HG03565 (cell line): ENCODE measurements around the gene PEX11G.

Experiments used
- ATAC-seq: cut with Tn5 transposase; IDR thresholded peaks from one replicate; pipeline ENCODE4 v1.9.1; 2021; ENCODE audit warnings: mild to moderate bottlenecking, moderate library complexity; ENCODE audit not compliant: unreplicated experiment

Gene PEX11G

DNA sequence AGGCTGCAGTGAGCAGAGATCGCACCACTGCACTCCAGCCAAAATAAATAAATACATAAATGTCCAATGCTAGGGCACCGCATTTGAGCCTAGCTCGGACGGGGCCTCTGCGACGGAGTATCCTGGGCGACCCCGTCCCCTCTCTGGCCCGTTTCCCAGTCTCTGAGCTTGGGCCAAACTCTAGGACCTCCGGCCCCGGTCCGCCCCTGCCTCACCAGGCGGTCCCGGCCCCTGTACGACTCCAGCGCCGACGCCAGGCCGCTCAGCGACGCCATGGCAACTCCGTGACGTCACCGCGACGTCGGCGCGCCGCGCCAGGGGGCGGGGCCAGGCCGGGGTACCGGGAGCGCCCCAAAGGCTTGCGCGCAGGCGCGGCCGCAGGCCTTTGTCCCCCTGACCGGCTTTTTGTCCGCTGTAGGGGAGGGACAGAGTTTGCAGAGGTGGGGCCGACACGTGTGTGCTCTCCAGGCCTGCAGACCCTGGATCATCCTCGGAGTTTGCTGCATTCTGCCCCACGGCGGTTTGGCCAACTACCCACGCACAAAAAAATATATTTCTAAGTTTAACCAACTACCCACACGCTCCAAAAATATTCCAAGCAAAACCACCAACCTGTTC is at the start of gene PEX11G:
Gene PEX11G, minus strand, starts transcription at position 300 of the 618 bp plus-strand sequence. Its CDS starts 25 bp downstream, at position 275.
- peak; percentile 61 for ATAC-seq

- no peak for ATAC-seq
These were observed 47.3 kb upstream of the PEX11G start for GRCh38 chr19:7535998-7536695.

- peak; percentile 69 for ATAC-seq
These were observed 46.5 kb upstream of the PEX11G start, which contains the start of gene PNPLA6 for GRCh38 chr19:7535047-7535997. Gene PNPLA6, plus strand, starts transcription at chr19:7535717. Its CDS starts 72 bp downstream, at chr19:7535789.

DNA sequence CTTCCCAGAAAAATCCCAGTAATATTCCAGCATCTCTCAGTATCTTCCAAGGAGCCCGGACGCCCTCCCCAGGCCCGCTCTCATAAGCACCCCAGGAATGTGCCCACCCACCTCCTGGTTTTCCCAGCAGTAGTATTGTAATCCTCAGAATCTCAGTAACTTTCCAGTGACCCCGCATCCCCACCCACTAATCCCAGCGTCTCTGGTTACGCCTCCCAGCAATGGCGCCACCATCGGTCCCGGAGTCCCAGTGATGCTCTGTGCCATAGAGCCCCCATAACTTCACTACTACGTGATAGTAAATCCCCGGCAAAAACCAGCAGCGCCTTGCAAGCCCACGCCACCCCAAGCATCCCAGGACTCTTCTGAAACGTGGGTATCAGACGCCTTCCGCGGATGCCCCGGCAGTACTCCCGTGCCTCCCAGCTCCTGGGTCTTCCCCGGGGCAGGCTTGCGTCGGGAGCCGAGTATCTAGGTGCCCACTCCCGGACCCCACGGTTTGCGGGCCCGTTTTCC is 45.8 kb upstream of the PEX11G start:
- ATAC-seq: no peak

DNA sequence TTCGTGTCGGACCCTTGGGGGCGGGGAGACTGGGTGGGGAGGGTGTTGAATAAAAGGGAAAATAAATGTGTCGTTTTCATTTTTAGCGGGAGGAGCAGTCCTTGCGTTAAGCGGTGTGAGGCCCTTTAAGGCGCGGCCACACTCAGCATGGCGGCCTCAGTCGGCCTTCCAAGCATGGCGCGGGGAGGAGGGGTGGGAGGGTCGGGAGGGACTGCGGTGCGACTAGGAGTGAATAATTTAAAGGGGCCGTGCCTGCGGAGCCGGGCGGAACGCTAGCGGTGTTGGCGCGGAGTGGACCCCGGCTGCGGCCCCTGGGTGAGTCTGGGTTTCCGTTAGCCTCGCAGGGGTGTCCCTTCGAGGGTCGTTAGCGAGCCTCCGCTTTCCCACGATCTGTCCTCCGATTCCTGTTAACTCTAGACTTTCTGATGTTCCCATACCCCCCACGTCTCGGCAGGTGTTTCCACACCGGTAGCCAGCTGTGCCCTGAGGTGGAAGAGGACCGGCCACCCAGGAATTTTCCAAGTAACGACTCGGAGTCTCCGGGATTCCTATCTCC is 45.2 kb upstream of the PEX11G start:
- ATAC-seq: peak; percentile 29

DNA sequence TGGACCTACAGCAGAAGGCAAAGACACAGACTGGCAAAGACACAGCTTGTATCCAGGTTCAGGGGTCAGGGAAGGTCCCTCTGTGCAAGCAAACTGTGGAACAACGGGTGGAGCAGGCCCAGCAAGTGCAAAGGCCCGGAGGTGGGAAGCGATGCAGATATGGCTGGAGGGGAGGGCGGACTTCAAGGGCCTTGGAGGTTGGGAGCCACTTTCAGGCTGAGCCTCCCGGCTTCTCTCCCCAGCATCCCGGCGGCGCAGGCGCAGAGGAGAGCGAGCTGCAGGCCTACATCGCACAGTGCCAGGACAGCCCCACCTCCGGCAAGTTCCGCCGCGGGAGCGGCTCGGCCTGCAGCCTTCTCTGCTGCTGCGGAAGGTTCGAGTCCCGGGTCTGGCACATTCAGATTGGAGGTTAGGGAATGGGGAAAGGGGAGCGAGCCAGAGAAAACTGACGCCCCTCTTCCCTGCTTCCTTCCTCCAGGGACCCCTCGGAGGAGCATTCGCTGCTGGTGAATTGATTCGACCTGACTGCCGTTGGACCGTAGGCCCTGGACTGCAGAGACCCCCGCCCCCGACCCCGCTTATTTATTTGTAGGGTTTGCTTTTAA is 44.5 kb upstream of the PEX11G start:
- no peak for ATAC-seq

GRCh38 chr19:7529610-7530490 is 41.0 kb upstream of the PEX11G start:
- no peak for ATAC-seq

DNA sequence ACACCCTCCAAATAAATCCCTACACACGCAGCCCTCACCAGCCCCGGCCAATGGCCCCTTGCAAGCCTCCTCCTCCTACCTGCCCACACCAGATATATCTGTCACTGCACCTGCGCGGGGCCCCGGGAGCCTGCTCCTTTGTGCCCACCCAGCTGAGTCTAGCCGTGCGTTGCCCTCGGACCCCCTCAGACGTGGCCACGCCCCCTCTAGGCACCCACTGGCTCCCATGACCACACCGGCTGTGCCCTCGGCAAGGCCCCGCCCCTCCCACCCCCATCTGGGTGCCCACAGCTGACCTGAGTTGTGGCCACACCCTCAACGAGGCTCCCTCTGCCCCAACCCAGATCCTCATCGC is 40.4 kb upstream of the PEX11G start:
- no peak for ATAC-seq

GRCh38 chr19:7528522-7529245 is 39.8 kb upstream of the PEX11G start:
- no peak for ATAC-seq

GRCh38 chr19:7528192-7528519 is 39.3 kb upstream of the PEX11G start:
- no peak for ATAC-seq

DNA sequence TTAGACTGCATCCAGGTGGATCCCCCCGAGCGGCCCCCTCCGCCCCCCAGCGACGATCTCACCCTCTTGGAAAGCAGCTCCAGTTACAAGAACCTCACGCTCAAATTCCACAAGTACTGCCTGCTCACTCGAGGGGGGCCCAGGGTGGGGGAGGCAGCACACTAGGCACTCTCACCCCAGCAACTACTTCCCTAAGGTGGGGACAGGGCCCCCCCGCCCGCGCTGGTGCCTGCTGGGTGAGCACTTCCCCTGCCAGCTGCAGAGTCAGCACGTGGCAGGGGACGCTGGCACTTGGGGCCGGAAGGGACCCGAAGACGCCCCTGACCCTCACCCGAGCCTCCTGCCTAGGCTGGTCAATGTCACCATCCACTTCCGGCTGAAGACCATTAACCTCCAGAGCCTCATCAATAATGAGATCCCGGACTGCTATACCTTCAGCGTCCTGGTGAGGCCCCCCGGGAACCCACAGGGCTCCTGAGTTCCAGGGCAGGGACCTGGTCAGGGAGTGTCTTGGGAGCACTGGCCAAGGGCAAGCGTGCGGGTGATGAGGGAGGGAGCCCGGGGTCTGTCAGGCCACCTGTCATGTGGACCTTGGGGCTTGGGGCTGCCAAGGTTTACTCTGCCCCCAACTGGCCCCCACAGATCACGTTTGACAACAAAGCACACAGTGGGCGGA is 38.8 kb upstream of the PEX11G start:
- ATAC-seq: no peak

DNA sequence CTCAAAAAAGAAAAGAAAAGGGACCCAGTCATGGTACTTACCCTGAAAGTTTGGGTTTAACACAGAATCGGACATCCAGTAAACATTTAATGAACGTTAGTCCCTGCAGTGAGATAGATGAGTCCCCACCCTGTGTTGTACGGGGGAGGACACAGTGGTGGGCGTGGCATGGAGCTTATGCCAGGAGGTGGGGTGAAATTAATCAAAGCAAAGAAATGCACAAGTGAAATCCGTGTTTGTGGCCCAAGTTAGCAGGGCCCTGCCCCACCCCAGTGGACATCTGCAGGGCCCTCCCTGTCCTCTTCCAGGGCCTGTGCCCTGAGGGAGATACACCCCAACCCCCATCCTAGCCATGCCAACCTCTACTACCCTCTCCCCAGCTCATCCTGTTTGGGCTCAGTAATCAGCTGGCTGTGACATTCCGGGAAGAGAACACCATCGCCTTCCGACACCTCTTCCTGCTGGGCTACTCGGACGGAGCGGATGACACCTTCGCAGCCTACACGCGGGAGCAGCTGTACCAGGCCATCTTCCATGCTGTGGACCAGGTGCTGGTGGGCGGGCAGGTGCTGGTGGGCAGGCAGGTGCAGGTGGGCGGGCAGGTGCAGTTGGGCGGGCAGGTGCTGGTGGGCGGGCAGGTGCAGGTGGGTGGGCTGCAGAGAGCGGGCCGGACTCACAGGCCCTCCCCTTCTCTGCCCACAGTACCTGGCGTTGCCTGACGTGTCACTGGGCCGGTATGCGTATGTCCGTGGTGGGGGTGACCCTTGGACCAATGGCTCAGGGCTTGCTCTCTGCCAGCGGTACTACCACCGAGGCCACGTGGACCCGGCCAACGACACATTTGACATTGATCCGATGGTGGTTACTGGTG is 37.5 kb upstream of the PEX11G start:
- ATAC-seq: no peak

- ATAC-seq: no peak
These were observed 36.3 kb upstream of the PEX11G start for GRCh38 chr19:7524992-7525739.

- ATAC-seq: no peak
These were observed 35.7 kb upstream of the PEX11G start for GRCh38 chr19:7524523-7524922.

DNA sequence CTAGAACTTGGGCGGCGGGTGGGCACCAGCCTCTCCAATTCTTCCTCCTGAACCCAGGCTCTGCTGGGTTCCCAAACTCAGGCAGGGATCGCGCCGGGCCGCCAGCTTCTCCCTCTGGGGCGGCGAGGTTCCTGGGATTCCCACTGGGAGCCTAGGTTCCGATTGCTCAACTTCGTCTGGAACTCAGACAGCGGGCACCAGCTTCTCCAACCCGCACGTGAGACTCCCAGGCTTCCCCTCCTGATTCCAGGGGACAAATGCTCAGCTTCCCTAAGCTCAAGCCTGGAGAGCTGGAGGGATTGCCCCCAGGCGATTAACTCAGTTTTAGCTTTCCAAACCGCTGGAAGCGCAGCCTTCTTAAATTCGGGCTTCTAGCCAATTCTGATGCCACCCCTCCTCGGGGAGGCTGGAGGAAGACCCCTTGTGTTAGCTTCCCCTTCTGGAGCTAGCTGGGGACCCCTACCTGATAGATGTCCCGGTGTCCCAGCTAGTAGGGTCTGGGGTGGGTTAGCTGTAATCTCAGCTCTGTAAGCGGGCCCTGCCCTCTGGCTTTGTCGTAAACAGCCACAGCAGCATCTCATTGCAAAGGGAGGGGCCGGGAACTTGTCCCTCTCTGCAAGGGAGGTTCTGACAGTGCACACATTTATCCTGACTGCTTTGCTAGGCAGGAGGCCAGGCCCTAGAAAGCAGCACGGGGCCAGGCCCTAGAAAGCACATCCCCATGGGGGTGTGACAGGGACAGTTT is 34.3 kb upstream of the PEX11G start:
- no peak for ATAC-seq
